Lower leg skin (tissue), 4 donors: ENCODE measurements around the gene GDPD3. TPM values are rescaled to one million over a fixed set of nuclear protein-coding genes. Genes with fewer than 3 reads are reported as not detected.

ENCODE experiments used
- DNase-seq, 2 donors: peaks; one replicate each; pipeline ENCODE4 v3.0.0-alpha.2; 2019; ENCODE audit warnings: low spot score in 2 of 2
- H3K4me3 ChIP-seq: fragments of 200-600 bp; sonication (generic); 2 replicates; pipeline ENCODE4 v1.5.1; 2017; ENCODE audit warnings: mild to moderate bottlenecking, low read depth; ENCODE audit not compliant: poor library complexity, severe bottlenecking
- CTCF ChIP-seq, 3 donors: fragments of 450-650 bp; IDR thresholded peaks; one replicate each; pipeline ENCODE4 v1.5.1; 2016; ENCODE audit warnings: antibody characterized with exemption in 3 of 3, mild to moderate bottlenecking in 3 of 3, moderate library complexity in 2 of 3
- POLR2A ChIP-seq, 2 donors: fragments of 450-650 bp; IDR thresholded peaks; one replicate each; pipeline ENCODE4 v1.6.1; 2016 to 2017; ENCODE audit warnings: antibody characterized with exemption in 2 of 2, mild to moderate bottlenecking in 1 of 2, moderate library complexity in 1 of 2
- whole genome bisulfite sequencing, 2 donors: methylation state at CpG; one replicate each; pipeline ENCODE4 v1.1.5; 2018; 5-methylcytosine and 5-hydroxymethylcytosine counted together
- intact Hi-C: fragments of 100-400 bp; cut with DNase I; formaldehyde crosslinking; loops from one replicate; pipeline ENCODE4 v1.15.0; 2023; ENCODE audit warnings: low total_unique reads
- total RNA-seq, 4 donors: library from RNA; depleted of rRNA; stranded (reverse); fragments of >200 nt; gene quantifications; one replicate each; pipeline ENCODE4 v1.1.0, GENCODE V29; 2016

Gene GDPD3
- total RNA-seq, 4 donors from 2014 or later: 7.4 to 15.2 (median 11.6) TPM

GRCh38 chr16:30065102-30065942, 48.0 kb downstream of the GDPD3 start, which contains the start of gene ALDOA:
Gene ALDOA (plus strand): TSS chr16:30065760. CDS start chr16:30066898, 1,138 bp downstream.
- WGBS, 2 donors: 0 to 1% methylated on average over 55 to 80 of the region's 99 CpGs
- peak; percentile 96 to 99 for DNase-seq
- TF ChIP-seq CTCF (IDR thresholded peaks at IDR 0.05): no peak
- peak in 1 of 2 donors; percentile 95 for TF ChIP-seq POLR2A (IDR thresholded peaks at IDR 0.05)
- H3K4me3 ChIP-seq: peak within 1 kb of the TSS; percentile 98
- intact Hi-C loops: no loop called here

GRCh38 chr16:30064729-30065101, 48.6 kb downstream of the GDPD3 start:
- peak overlapping the region; percentile 39 for H3K4me3 ChIP-seq
- intact Hi-C loops: loop anchor here (5.0 kb wide), 1 partner anchor 102 kb away; the partner anchor contains the start of gene TMEM219
- WGBS, 2 donors: 0% methylated on average over 17 of the region's 25 CpGs
- peak in 1 of 2 donors; percentile 5 for TF ChIP-seq POLR2A (IDR thresholded peaks at IDR 0.05)
- TF ChIP-seq CTCF (IDR thresholded peaks at IDR 0.05): no peak
- DNase-seq: no peak

- DNase-seq: peak; percentile 73 to 95
- TF ChIP-seq CTCF (IDR thresholded peaks at IDR 0.05) (no peak), POLR2A (IDR thresholded peaks at IDR 0.05) (no peak)
- intact Hi-C loops: loop anchor here (5.0 kb wide), 1 partner anchor 102 kb away; the partner anchor contains the start of gene TMEM219
- WGBS, 2 donors: 4 to 5% methylated on average over 23 to 24 of the region's 27 CpGs
- H3K4me3 ChIP-seq: peak overlapping the region; percentile 39
Observed at GRCh38 chr16:30063893-30064728, 49.2 kb downstream of the GDPD3 start.

GRCh38 chr16:30063278-30063892, 50.0 kb downstream of the GDPD3 start:
- DNase-seq: no peak
- 59 to 63% methylated on average over 12 of the region's 12 CpGs for WGBS, 2 donors
- TF ChIP-seq CTCF (IDR thresholded peaks at IDR 0.05) (no peak), POLR2A (IDR thresholded peaks at IDR 0.05) (no peak)
- intact Hi-C loops: loop anchor here (5.0 kb wide), 1 partner anchor 101 kb away; the partner anchor contains the start of gene TMEM219
- H3K4me3 ChIP-seq: no peak overlapping the region

- WGBS, 2 donors: 60 to 61% methylated on average over 2 of the region's 2 CpGs
- no peak for DNase-seq
- intact Hi-C loops: loop anchor here (5.0 kb wide), 1 partner anchor 99 kb away; the partner anchor contains the start of gene TMEM219
Observed at GRCh38 chr16:30060836-30061554, 52.3 kb downstream of the GDPD3 start.

More at GRCh38 chr16:30060836-30061554, 52.3 kb downstream of the GDPD3 start:
- H3K4me3 ChIP-seq: no peak overlapping the region
- no peak for TF ChIP-seq POLR2A (IDR thresholded peaks at IDR 0.05)
- no peak for TF ChIP-seq CTCF (IDR thresholded peaks at IDR 0.05)
